Effector memory CD8-positive, alpha-beta T cell (primary cell): ENCODE measurements around the gene RAB30.
"Not testable (repeated sequence)": the region's sequence is repeated elsewhere in the genome, so short reads cannot be mapped to it uniquely, and the experiment has no call there.

Experiments
- ATAC-seq: fragments of 150-1000 bp; cut with Tn5 transposase; replicated peaks from 2 replicates; pipeline ENCODE4 v1.10.0; 2021; ENCODE audit warnings: mild to moderate bottlenecking, moderate library complexity
- DNase-seq, 3 experiments: peaks; one replicate each; pipeline ENCODE4 v3.0.0; 2021
- H3K27ac Mint-ChIP-seq, 2 donors: one replicate each; pipeline ENCODE4 v1.8.0; 2022; ENCODE audit warnings: mild to moderate bottlenecking in 2 of 2, mixed read lengths in 2 of 2, moderate library complexity in 2 of 2
- H3K27me3 Mint-ChIP-seq, 2 donors: one replicate each; pipeline ENCODE4 v1.8.0; 2022; ENCODE audit warnings: mixed read lengths in 2 of 2
- H3K36me3 Mint-ChIP-seq: one replicate; pipeline ENCODE4 v1.8.0; 2022; ENCODE audit warnings: mild to moderate bottlenecking, moderate library complexity, mixed read lengths; ENCODE audit not compliant: insufficient read depth
- H3K4me1 Mint-ChIP-seq, 2 donors: one replicate each; pipeline ENCODE4 v1.8.0; 2022; ENCODE audit warnings: low read depth in 2 of 2, mixed read lengths in 2 of 2
- H3K4me3 Mint-ChIP-seq, 2 donors: one replicate each; pipeline ENCODE4 v1.8.0; 2022; ENCODE audit warnings: mild to moderate bottlenecking in 2 of 2, mixed read lengths in 2 of 2, moderate library complexity in 2 of 2
- H3K9me3 Mint-ChIP-seq, 2 donors: one replicate each; pipeline ENCODE4 v1.8.0; 2022; ENCODE audit warnings: mixed read lengths in 2 of 2

RAB30 gene

GRCh38 chr11:83025267-83025704, 46.4 kb downstream of the RAB30 start:
- DNase-seq (no peak), ATAC-seq (no peak)
- Mint-ChIP-seq H3K4me3 (no peak overlapping the region), H3K27ac (no peak overlapping the region), H3K27me3 (no peaks in the 10 kb centered on the region), H3K36me3 (peaks cover 8% of the 10 kb centered on the region), H3K4me1 (peaks cover 0 to 5% of the 10 kb centered on the region in 2 donors), H3K9me3 (no peaks in the 10 kb centered on the region)

- ATAC-seq (no peak), DNase-seq (no peak)
- Mint-ChIP-seq H3K27ac (no peak overlapping the region), H3K4me3 (no peak overlapping the region), H3K4me1 (peaks cover 0 to 5% of the 10 kb centered on the region in 2 donors), H3K9me3 (no peaks in the 10 kb centered on the region), H3K27me3 (no peaks in the 10 kb centered on the region), H3K36me3 (peaks cover 8% of the 10 kb centered on the region)
Observed at GRCh38 chr11:83024270-83024854, 47.3 kb downstream of the RAB30 start.

GRCh38 chr11:83023410-83023809, 48.3 kb downstream of the RAB30 start:
- Mint-ChIP-seq H3K36me3 (peaks cover 5% of the 10 kb centered on the region), H3K9me3 (no peaks in the 10 kb centered on the region), H3K27ac (no peak overlapping the region), H3K27me3 (no peaks in the 10 kb centered on the region), H3K4me1 (peaks cover 0 to 5% of the 10 kb centered on the region in 2 donors), H3K4me3 (no peak overlapping the region)
- ATAC-seq (no peak), DNase-seq (no peak)

GRCh38 chr11:83021780-83022125, 49.9 kb downstream of the RAB30 start:
- Mint-ChIP-seq H3K4me1 (peaks cover 0 to 5% of the 10 kb centered on the region in 2 donors), H3K4me3 (no peak overlapping the region), H3K27me3 (no peaks in the 10 kb centered on the region), H3K36me3 (peaks cover 7% of the 10 kb centered on the region), H3K27ac (no peak overlapping the region), H3K9me3 (no peaks in the 10 kb centered on the region)
- no peak for ATAC-seq
- no peak for DNase-seq

- Mint-ChIP-seq H3K4me1 (peaks cover 0 to 5% of the 10 kb centered on the region in 2 donors), H3K27me3 (no peaks in the 10 kb centered on the region), H3K9me3 (no peaks in the 10 kb centered on the region), H3K36me3 (peaks cover 3% of the 10 kb centered on the region), H3K27ac (no peak overlapping the region), H3K4me3 (no peak overlapping the region)
- no peak for ATAC-seq
- no peak for DNase-seq
Observed at GRCh38 chr11:83020942-83021779, 50.5 kb downstream of the RAB30 start.

- H3K27ac Mint-ChIP-seq = peak overlapping the region in 1 of 2 donors; percentile 39
- no peak overlapping the region for H3K4me3 Mint-ChIP-seq
- DNase-seq (no peak), ATAC-seq (no peak)
- H3K27me3 Mint-ChIP-seq = no peaks in the 10 kb centered on the region
- H3K9me3 Mint-ChIP-seq = no peaks in the 10 kb centered on the region
- H3K4me1 Mint-ChIP-seq = peaks cover 5% of the 10 kb centered on the region in 2 donors
- peaks cover 3% of the 10 kb centered on the region for H3K36me3 Mint-ChIP-seq
Observed at GRCh38 chr11:83019888-83020579, 51.7 kb downstream of the RAB30 start.

GRCh38 chr11:83014951-83015350, 56.7 kb downstream of the RAB30 start:
- no peaks in the 10 kb centered on the region for H3K27me3 Mint-ChIP-seq
- no peak overlapping the region for H3K4me3 Mint-ChIP-seq
- no peak for DNase-seq
- no peak overlapping the region for H3K27ac Mint-ChIP-seq
- H3K36me3 Mint-ChIP-seq = peaks cover 3% of the 10 kb centered on the region
- H3K9me3 Mint-ChIP-seq = no peaks in the 10 kb centered on the region
- ATAC-seq = no peak
- peaks cover 3 to 14% of the 10 kb centered on the region in 2 donors for H3K4me1 Mint-ChIP-seq

- Mint-ChIP-seq H3K27ac (no peak overlapping the region), H3K9me3 (no peaks in the 10 kb centered on the region), H3K27me3 (no peaks in the 10 kb centered on the region), H3K36me3 (no peaks in the 10 kb centered on the region), H3K4me1 (peaks cover 7 to 19% of the 10 kb centered on the region in 2 donors), H3K4me3 (no peak overlapping the region)
- ATAC-seq (no peak), DNase-seq (no peak)
Observed at GRCh38 chr11:83012168-83013067, 59.3 kb downstream of the RAB30 start.

GRCh38 chr11:83011333-83012167, 60.1 kb downstream of the RAB30 start:
- DNase-seq = no peak
- Mint-ChIP-seq H3K4me3 (no peak overlapping the region), H3K36me3 (no peaks in the 10 kb centered on the region), H3K27ac (peak overlapping the region in 1 of 2 donors; percentile 64), H3K27me3 (no peaks in the 10 kb centered on the region), H3K4me1 (peaks cover 12 to 19% of the 10 kb centered on the region in 2 donors), H3K9me3 (no peaks in the 10 kb centered on the region)
- no peak for ATAC-seq

GRCh38 chr11:83009999-83010398, 61.7 kb downstream of the RAB30 start:
- Mint-ChIP-seq H3K36me3 (no peaks in the 10 kb centered on the region), H3K4me3 (no peak overlapping the region), H3K9me3 (no peaks in the 10 kb centered on the region), H3K27ac (no peak overlapping the region), H3K4me1 (peaks cover 12 to 14% of the 10 kb centered on the region in 2 donors), H3K27me3 (no peaks in the 10 kb centered on the region)
- ATAC-seq (no peak), DNase-seq (no peak)

- peak overlapping the region in 1 of 2 donors; percentile 63 for H3K27ac Mint-ChIP-seq
- H3K4me3 Mint-ChIP-seq, H3K9me3 Mint-ChIP-seq, H3K36me3 Mint-ChIP-seq, DNase-seq, H3K27me3 Mint-ChIP-seq, ATAC-seq, H3K4me1 Mint-ChIP-seq: not testable (repeated sequence)
Observed at GRCh38 chr11:83009136-83009535, 62.6 kb downstream of the RAB30 start.

GRCh38 chr11:83008581-83008923, 63.1 kb downstream of the RAB30 start:
- H3K27me3 Mint-ChIP-seq = no peaks in the 10 kb centered on the region
- H3K36me3 Mint-ChIP-seq = no peaks in the 10 kb centered on the region
- no peak overlapping the region for H3K27ac Mint-ChIP-seq
- no peak overlapping the region for H3K4me3 Mint-ChIP-seq
- no peak for DNase-seq
- peaks cover 5 to 9% of the 10 kb centered on the region in 2 donors for H3K4me1 Mint-ChIP-seq
- ATAC-seq = no peak
- no peaks in the 10 kb centered on the region for H3K9me3 Mint-ChIP-seq
